Panc1 (cell line): Measurements from ENCODE around the gene NOX4.
"Not testable (repeated sequence)": the region's sequence is repeated elsewhere in the genome, so short reads cannot be mapped to it uniquely, and the experiment has no call there.

Experiments
- REST ChIP-seq, 2 experiments: IDR thresholded peaks; 2 replicates each; pipeline ENCODE4 v1.6.1; 2011 to 2012; ENCODE audit warnings: low read depth in 2 of 2, control low read depth in 1 of 2, low read length in 1 of 2, mild to moderate bottlenecking in 1 of 2, moderate library complexity in 1 of 2; ENCODE audit not compliant: insufficient read depth in 1 of 2
- TF ChIP-seq, protein P1 (sequence below): fragments of 450-650 bp; IDR thresholded peaks from 2 replicates; pipeline ENCODE4 v1.5.1; 2017; ENCODE audit warnings: mild to moderate bottlenecking

GRCh38 chr11:89426501-89426900, 64.7 kb downstream of the NOX4 start:
- TF ChIP-seq, protein P1, sequence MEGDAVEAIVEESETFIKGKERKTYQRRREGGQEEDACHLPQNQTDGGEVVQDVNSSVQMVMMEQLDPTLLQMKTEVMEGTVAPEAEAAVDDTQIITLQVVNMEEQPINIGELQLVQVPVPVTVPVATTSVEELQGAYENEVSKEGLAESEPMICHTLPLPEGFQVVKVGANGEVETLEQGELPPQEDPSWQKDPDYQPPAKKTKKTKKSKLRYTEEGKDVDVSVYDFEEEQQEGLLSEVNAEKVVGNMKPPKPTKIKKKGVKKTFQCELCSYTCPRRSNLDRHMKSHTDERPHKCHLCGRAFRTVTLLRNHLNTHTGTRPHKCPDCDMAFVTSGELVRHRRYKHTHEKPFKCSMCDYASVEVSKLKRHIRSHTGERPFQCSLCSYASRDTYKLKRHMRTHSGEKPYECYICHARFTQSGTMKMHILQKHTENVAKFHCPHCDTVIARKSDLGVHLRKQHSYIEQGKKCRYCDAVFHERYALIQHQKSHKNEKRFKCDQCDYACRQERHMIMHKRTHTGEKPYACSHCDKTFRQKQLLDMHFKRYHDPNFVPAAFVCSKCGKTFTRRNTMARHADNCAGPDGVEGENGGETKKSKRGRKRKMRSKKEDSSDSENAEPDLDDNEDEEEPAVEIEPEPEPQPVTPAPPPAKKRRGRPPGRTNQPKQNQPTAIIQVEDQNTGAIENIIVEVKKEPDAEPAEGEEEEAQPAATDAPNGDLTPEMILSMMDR = not testable (repeated sequence)
- TF ChIP-seq REST (IDR thresholded peaks at IDR 0.05; ENCODE audit: insufficient read depth in 1 of 2, low read depth in 2 of 2, low read length in 1 of 2) = not testable (repeated sequence)
